ENCODE data around the gene OR12D1. TPM values are rescaled to one million over a fixed set of nuclear protein-coding genes. Genes with fewer than 3 reads are reported as not detected.

The OR12D1 gene
- total and polyA plus RNA-seq, 5 donors from 2014 or later = not detected

- Mint-ChIP-seq H3K27me3 (peaks cover 15% of the 10 kb centered on the region), H3K4me1 (no peaks in the 10 kb centered on the region), H3K9me3 (peaks cover 0 to 5% (median 0%) of the 10 kb centered on the region in 7 donors), H3K27ac (no peak overlapping the region), H3K4me3 (no peak overlapping the region), H3K36me3 (no peaks in the 10 kb centered on the region)
- peaks cover 2% of the 10 kb centered on the region for H3K27me3 ChIP-seq (ENCODE audit: control insufficient read depth, insufficient read depth, low read length)
- no peak overlapping the region for H3K27ac ChIP-seq (ENCODE audit: insufficient read depth, low read length, poor library complexity, severe bottlenecking)
- H3K9me3 ChIP-seq (ENCODE audit: control insufficient read depth in 2 of 2, low read length in 2 of 2) = no peaks in the 10 kb centered on the region
- no peak for ATAC-seq (ENCODE audit: low read depth in 2 of 2)
- H3K4me3 ChIP-seq (ENCODE audit: low read depth, low read length) = no peak overlapping the region
- no peaks in the 10 kb centered on the region for H3K36me3 ChIP-seq (ENCODE audit: control insufficient read depth, insufficient read depth, low read length)
- no peak for DNase-seq
- H3K4me1 ChIP-seq (ENCODE audit: control insufficient read depth, insufficient read depth, low read length, poor library complexity, severe bottlenecking) = no peaks in the 10 kb centered on the region
Measured at GRCh38 chr6:29465801-29466200, 51.1 kb downstream of the OR12D1 start.

- peaks cover 2% of the 10 kb centered on the region for H3K27me3 ChIP-seq (ENCODE audit: control insufficient read depth, insufficient read depth, low read length)
- DNase-seq (no peak), ATAC-seq (ENCODE audit: low read depth in 2 of 2) (no peak)
- H3K9me3 Mint-ChIP-seq = peaks cover 0 to 5% (median 0%) of the 10 kb centered on the region in 7 donors
- H3K4me1 ChIP-seq (ENCODE audit: control insufficient read depth, insufficient read depth, low read length, poor library complexity, severe bottlenecking) = no peaks in the 10 kb centered on the region
- no peak overlapping the region for H3K4me3 ChIP-seq (ENCODE audit: low read depth, low read length)
- no peaks in the 10 kb centered on the region for H3K36me3 ChIP-seq (ENCODE audit: control insufficient read depth, insufficient read depth, low read length)
- H3K27me3 Mint-ChIP-seq = peaks cover 15% of the 10 kb centered on the region
- H3K27ac Mint-ChIP-seq = no peak overlapping the region
- no peaks in the 10 kb centered on the region for H3K36me3 Mint-ChIP-seq
- H3K27ac ChIP-seq (ENCODE audit: insufficient read depth, low read length, poor library complexity, severe bottlenecking) = no peak overlapping the region
- no peaks in the 10 kb centered on the region for H3K4me1 Mint-ChIP-seq
- H3K4me3 Mint-ChIP-seq = no peak overlapping the region
- H3K9me3 ChIP-seq (ENCODE audit: control insufficient read depth in 2 of 2, low read length in 2 of 2) = no peaks in the 10 kb centered on the region
Measured at GRCh38 chr6:29466241-29466640, 51.5 kb downstream of the OR12D1 start.

Other genes starting within 250 kb of the OR12D1 start
- not detected for gene OR2J2, start 244.0 kb upstream of the OR12D1 start, total RNA-seq
- not detected for gene OR2J2, start 244.0 kb upstream of the OR12D1 start, polyA plus RNA-seq
- gene OR14J1, start 113.2 kb upstream of the OR12D1 start, total RNA-seq = not detected
- not detected for gene OR14J1, start 113.2 kb upstream of the OR12D1 start, polyA plus RNA-seq
- not detected for gene OR5V1, start 46.1 kb upstream of the OR12D1 start, total RNA-seq
- not detected for gene OR5V1, start 46.1 kb upstream of the OR12D1 start, polyA plus RNA-seq
- not detected for gene OR12D3, start 39.6 kb upstream of the OR12D1 start, total RNA-seq
- not detected for gene OR12D3, start 39.6 kb upstream of the OR12D1 start, polyA plus RNA-seq
- gene OR12D2, start 19.3 kb upstream of the OR12D1 start, total RNA-seq = not detected
- gene OR12D2, start 19.3 kb upstream of the OR12D1 start, polyA plus RNA-seq = not detected
- gene OR10C1, start 24.4 kb downstream of the OR12D1 start, total RNA-seq = not detected
- gene OR10C1, start 24.4 kb downstream of the OR12D1 start, polyA plus RNA-seq = not detected
- gene OR11A1, start 42.1 kb downstream of the OR12D1 start, total RNA-seq = not detected
- gene OR11A1, start 42.1 kb downstream of the OR12D1 start, polyA plus RNA-seq = not detected
- not detected for gene OR2H1, start 42.2 kb downstream of the OR12D1 start, total RNA-seq
- not detected for gene OR2H1, start 42.2 kb downstream of the OR12D1 start, polyA plus RNA-seq
- gene MAS1L, start 73.0 kb downstream of the OR12D1 start, total RNA-seq = not detected
- gene MAS1L, start 73.0 kb downstream of the OR12D1 start, polyA plus RNA-seq = not detected
- not detected for gene UBD, start 144.8 kb downstream of the OR12D1 start, total RNA-seq
- not detected for gene UBD, start 144.8 kb downstream of the OR12D1 start, polyA plus RNA-seq
- gene OR2H2, start 170.2 kb downstream of the OR12D1 start, total RNA-seq = not detected
- not detected for gene OR2H2, start 170.2 kb downstream of the OR12D1 start, polyA plus RNA-seq
- 56.3 TPM for gene GABBR1, start 218.3 kb downstream of the OR12D1 start, total RNA-seq
- 1 to 10 TPM in 3 of 4 donors, under 1 TPM in 1; 0.60 to 1.8 (median 1.5) TPM for gene GABBR1, start 218.3 kb downstream of the OR12D1 start, polyA plus RNA-seq
- not detected for gene MOG, start 242.2 kb downstream of the OR12D1 start, total RNA-seq
- not detected for gene MOG, start 242.2 kb downstream of the OR12D1 start, polyA plus RNA-seq

All from CD4-positive, CD25-positive, alpha-beta regulatory T cell (primary cell).